Muscle layer of colon (tissue), 2 donors: ENCODE data around the gene PLA2G12A.
A peak's percentile ranks its signal among the peaks of the same experiment; 100 is the strongest.

Experiments
- H3K27ac ChIP-seq: one replicate; pipeline ENCODE4 v1.7.0; 2013; ENCODE audit warnings: low read depth, mild to moderate bottlenecking, low read length, moderate library complexity
- H3K27me3 ChIP-seq, 2 donors: one replicate each; pipeline ENCODE4 v1.7.0; 2013; ENCODE audit warnings: low read length in 2 of 2, mild to moderate bottlenecking in 2 of 2; ENCODE audit not compliant: insufficient read depth in 2 of 2, control insufficient read depth in 1 of 2
- H3K36me3 ChIP-seq: one replicate; pipeline ENCODE4 v1.7.0; 2013; ENCODE audit warnings: mild to moderate bottlenecking, low read length; ENCODE audit not compliant: insufficient read depth
- H3K4me1 ChIP-seq: one replicate; pipeline ENCODE4 v1.7.0; 2013; ENCODE audit warnings: mild to moderate bottlenecking, low read length; ENCODE audit not compliant: insufficient read depth
- H3K4me3 ChIP-seq, 2 donors: one replicate each; pipeline ENCODE4 v1.7.0; 2013; ENCODE audit warnings: low read length in 2 of 2, low read depth in 1 of 2, mild to moderate bottlenecking in 1 of 2, moderate library complexity in 1 of 2
- H3K9ac ChIP-seq: one replicate; pipeline ENCODE4 v1.7.0; 2013; ENCODE audit warnings: low read length
- H3K9me3 ChIP-seq: one replicate; pipeline ENCODE4 v1.7.0; 2013; ENCODE audit warnings: mild to moderate bottlenecking, low read length
- donor health status: abdominal sarcoma.
- donor health status: Adenocarcinoma of cecum.

Gene PLA2G12A

DNA sequence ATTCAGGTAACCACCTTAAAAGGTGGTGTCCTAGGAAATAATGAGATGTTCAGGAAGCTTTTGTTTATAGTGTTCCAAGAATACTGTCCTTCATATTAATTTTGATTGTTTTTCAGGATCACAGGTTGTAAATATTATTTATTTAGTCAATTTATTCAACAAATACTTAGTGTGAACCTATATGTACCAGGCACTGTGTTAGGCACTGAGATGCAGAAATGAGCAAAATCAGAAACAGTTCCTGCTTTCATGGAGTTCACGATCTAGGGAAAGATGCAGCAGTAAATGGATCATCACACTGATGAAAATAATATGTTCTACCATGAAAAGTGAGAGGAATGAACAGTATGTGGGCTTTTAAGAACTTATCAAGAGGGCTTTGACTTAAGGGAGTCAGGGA lies 18.2 kb upstream of the PLA2G12A start:
- H3K36me3 ChIP-seq = no peaks in the 10 kb centered on the region
- no peak overlapping the region for H3K9ac ChIP-seq
- no peak overlapping the region for H3K4me3 ChIP-seq
- H3K27ac ChIP-seq = no peak overlapping the region
- H3K9me3 ChIP-seq = no peaks in the 10 kb centered on the region
- H3K4me1 ChIP-seq = no peaks in the 10 kb centered on the region
- H3K27me3 ChIP-seq = no peaks in the 10 kb centered on the region

DNA sequence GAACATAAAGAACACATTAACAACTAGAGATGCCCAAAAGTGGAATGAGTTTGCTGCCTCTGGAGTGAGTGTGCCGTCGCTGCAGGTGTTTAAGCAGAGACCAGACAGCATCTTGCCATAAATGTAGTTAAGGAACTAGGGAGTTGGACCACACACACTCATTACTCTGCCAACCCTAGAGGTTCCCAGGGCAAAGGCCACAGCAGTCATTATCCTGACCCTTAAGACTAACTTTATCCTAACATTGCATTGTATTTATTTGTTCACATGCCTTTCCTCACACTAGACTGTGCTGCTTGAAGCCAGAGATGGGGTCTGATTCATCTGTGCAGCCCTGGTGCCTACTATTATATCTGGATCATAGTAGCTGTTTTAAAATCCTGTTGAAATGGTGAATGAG lies 16.9 kb upstream of the PLA2G12A start:
- no peaks in the 10 kb centered on the region for H3K4me1 ChIP-seq
- H3K36me3 ChIP-seq = no peaks in the 10 kb centered on the region
- H3K9ac ChIP-seq = no peak overlapping the region
- no peaks in the 10 kb centered on the region for H3K27me3 ChIP-seq
- no peak overlapping the region for H3K4me3 ChIP-seq
- no peaks in the 10 kb centered on the region for H3K9me3 ChIP-seq
- no peak overlapping the region for H3K27ac ChIP-seq

DNA sequence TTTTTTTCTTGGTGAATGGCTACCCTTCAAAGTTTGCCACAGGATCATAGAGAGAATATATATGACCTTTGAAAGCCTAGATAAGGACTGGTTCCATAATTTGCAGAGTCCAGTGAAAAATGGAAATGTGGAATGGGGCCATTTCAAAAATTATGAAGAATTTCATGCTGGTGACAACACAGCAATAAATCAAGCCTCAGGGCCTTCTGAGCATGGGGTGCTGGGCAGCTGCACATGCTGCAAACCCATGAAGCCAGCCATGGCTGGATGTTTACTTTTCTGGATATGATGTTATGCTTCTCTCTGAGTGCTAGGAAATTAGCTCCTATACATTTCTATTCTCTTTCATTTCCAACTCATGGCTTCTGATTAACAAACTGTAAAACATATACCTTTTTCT lies 16.0 kb upstream of the PLA2G12A start:
- H3K4me1 ChIP-seq = no peaks in the 10 kb centered on the region
- H3K36me3 ChIP-seq = no peaks in the 10 kb centered on the region
- H3K27ac ChIP-seq = no peak overlapping the region
- H3K9me3 ChIP-seq = no peaks in the 10 kb centered on the region
- H3K9ac ChIP-seq = no peak overlapping the region
- no peak overlapping the region for H3K4me3 ChIP-seq
- H3K27me3 ChIP-seq = no peaks in the 10 kb centered on the region

DNA sequence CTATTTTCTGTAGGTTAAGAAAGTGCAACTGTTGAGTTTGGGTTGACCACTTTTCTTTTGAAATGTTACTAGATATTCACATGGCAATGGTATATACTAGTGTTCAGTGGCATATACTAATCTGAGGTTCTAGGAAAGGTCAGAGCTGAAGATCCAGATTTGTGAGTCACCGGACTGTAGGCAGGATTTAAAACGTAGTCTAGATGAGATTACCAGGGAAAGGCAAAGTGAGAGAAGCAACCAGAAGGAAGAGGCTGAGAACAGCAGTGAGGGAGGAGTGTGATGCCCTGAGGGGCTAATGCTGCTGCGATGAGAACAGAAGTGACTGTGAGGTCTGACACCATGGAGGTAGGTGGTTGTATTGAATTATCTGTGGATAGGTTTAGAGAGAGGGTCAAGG lies 9.7 kb upstream of the PLA2G12A start:
- H3K4me3 ChIP-seq = no peak overlapping the region
- H3K36me3 ChIP-seq = no peaks in the 10 kb centered on the region
- no peaks in the 10 kb centered on the region for H3K4me1 ChIP-seq
- H3K9me3 ChIP-seq = no peaks in the 10 kb centered on the region
- H3K27me3 ChIP-seq = no peaks in the 10 kb centered on the region
- H3K9ac ChIP-seq = no peak overlapping the region
- H3K27ac ChIP-seq = no peak overlapping the region

DNA sequence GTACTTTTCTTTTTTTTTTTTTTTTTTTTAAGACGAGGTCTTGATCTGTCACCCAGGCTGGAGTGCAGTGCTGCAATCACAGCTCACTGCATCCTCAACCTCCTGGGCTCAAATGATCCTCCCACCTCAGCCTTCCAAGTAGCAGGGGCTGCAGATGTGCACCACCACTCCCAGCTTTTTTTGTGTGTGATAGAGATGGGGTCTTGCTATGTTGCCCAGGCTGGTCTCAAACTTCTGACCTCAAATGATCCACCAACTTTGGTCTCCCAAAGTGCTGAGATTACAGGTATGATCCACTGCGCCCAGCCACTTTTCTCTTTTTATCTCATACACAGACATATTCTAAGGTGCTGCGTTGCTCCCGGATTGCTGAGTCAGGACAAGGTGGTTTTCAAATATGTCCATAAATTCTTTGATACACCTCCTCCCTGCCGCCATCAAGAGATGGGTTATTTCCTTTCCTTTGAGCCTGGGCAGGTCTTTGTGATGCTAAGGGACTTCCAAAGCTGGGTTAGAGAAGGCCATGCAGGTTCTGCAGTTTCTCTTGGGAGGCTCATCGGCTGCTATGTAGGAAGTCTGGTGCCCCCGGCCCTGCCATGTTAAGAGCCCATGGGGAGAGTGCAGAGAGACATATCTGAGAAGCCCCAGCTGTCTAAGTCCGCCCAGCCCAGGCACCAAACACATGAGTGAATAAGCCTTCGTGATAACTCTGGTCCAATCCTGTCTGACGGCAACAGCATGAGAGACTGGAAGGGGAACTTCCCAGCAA lies 8.4 kb upstream of the PLA2G12A start:
- Histone ChIP-seq H3K27me3 (no peaks in the 10 kb centered on the region), H3K4me1 (no peaks in the 10 kb centered on the region), H3K4me3 (no peak overlapping the region), H3K9me3 (no peaks in the 10 kb centered on the region), H3K27ac (no peak overlapping the region), H3K36me3 (no peaks in the 10 kb centered on the region), H3K9ac (no peak overlapping the region)

DNA sequence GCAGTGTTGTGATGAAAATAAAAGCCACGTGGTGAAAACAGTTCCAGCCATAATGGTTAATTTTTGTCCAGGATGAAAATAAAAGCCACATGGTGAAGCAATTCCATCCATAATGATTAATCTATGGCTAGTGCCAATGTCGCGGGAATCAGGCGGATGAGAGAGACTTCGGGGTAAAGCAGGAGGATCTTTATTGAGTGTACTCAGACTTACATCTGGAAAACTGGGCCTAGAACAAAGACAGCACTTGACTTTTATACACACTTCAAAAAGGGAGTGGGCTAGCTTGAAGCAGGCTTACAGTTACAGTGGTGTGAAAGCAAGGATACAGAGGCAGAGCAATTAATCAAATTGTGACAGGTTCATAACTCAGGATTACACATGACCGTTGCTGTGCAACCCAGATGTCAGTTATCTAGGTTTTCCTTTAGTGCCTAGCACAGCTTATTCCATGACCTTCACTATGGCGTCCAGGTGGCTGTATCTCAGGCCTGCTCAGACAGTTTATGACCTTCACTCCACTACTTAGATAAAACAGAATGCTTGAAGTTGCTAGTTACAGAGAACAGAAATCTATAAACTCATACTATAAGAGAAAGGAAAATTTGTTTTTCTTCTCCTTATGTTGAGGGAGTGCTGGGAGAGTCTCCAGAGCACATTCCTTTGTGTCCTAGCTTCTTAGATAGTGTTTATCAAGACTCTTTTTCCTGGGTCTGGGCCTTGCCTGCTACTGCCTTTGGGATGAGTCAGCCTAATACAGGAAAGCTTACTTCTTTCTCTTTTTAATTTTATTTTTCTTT lies 5.9 kb upstream of the PLA2G12A start:
- Histone ChIP-seq H3K27ac (no peak overlapping the region), H3K9ac (no peak overlapping the region), H3K36me3 (no peaks in the 10 kb centered on the region), H3K4me3 (no peak overlapping the region), H3K9me3 (no peaks in the 10 kb centered on the region), H3K27me3 (no peaks in the 10 kb centered on the region), H3K4me1 (no peaks in the 10 kb centered on the region)

DNA sequence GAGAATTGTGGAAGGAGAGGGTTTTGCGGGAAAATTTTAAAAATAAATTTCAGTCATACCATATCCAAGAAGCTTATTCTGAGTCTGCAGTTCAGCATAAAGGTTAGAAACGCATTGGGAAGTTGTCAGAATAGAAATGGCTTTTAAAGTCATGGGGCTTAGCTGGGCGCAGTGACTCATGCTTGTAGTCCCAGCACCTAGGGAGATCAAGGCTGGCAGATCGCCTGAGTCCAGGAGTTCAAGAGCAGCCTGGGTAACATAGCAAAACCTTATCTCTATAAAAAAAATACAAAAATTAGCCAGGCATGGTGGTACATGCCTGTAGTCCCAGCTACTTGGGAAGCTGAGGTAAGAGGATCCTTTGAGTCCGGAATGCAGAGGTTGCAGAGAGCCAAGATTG lies 3.9 kb upstream of the PLA2G12A start:
- Histone ChIP-seq H3K27ac (no peak overlapping the region), H3K4me1 (peaks cover 7% of the 10 kb centered on the region), H3K27me3 (no peaks in the 10 kb centered on the region), H3K9ac (no peak overlapping the region), H3K36me3 (no peaks in the 10 kb centered on the region), H3K9me3 (no peaks in the 10 kb centered on the region), H3K4me3 (no peak overlapping the region)

DNA sequence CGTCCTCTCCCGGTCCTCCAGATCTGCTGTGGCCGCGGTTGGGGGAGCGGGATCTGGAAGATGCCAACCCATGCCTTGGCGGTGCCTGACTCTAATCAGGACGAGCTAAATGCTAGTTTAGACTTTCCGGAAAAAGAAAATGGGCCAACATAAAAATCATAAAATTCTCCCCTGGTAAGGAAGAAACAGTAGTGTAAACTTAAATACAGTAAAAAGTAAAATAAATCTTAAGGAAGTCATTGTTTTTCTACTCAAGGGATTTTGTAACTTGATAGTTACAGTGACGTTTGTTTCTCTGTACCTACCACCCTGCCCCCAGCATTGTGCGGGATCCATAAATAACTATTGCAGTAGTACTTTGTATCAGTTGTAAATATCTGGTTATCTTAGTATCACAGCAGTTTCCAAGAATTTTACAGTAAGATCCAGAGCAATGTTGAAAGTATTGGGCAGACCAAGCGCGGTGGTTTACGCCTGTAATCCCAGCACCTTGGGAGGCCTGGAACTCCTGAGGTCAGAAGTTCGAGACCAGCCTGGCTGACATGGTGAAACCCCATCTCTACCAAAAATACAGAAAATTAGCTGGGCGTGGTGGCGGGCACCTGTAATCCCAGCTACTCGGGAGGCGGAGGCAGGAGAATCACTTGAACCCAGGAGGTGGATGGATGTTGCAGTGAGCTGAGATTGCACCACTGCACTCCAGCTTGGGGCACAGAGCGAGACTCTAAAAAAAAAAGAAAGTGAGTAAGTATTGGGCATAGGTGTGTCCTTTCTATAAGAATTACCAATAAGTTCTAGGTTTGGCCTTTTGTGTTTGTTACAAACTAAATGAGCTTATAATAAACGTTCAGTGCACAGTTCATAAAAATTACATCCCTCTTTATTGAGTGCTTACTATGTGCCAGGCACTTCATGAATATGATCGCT lies 1.0 kb upstream of the PLA2G12A start:
- peak overlapping the region; percentile 74 for H3K9ac ChIP-seq
- no peaks in the 10 kb centered on the region for H3K27me3 ChIP-seq
- peak overlapping the region; percentile 35 to 99 for H3K4me3 ChIP-seq
- peaks cover 10% of the 10 kb centered on the region for H3K4me1 ChIP-seq
- H3K36me3 ChIP-seq = no peaks in the 10 kb centered on the region
- peak overlapping the region; percentile 36 for H3K27ac ChIP-seq
- H3K9me3 ChIP-seq = no peaks in the 10 kb centered on the region

DNA sequence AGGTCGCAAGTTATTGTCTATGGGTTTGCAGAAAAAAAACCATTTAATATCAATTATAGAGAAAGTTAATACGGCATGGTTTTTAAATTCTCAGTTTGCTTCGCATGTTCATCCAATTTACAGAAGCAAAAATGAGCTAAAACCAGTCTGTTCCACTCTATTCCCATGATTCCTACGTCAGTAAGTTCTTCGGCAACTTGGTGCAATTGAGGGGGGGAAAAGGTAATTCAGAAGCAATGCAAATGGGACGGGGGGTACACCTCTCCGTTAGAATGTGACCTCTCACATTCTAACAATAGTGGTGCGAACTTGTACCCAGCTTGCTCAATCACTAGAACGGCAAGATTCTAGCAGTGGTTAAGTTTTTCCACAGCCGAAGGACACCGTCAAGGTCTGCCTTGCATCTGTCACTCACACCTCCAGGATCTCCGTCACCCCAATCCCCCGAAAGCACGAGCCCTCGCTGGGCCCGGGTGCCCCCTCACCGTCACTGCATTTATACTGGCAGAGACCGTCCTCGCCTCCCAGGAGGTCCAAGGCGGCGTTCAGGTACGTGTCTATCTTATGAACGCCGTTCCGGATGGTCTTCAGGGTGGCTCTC lies 653 bp downstream of the PLA2G12A start:
- H3K36me3 ChIP-seq = no peaks in the 10 kb centered on the region
- peaks cover 10% of the 10 kb centered on the region for H3K4me1 ChIP-seq
- H3K27me3 ChIP-seq = no peaks in the 10 kb centered on the region
- H3K27ac ChIP-seq = peak overlapping the region; percentile 63
- peak overlapping the region; percentile 30 for H3K9ac ChIP-seq
- no peaks in the 10 kb centered on the region for H3K9me3 ChIP-seq
- peak overlapping the region; percentile 78 to 86 for H3K4me3 ChIP-seq

DNA sequence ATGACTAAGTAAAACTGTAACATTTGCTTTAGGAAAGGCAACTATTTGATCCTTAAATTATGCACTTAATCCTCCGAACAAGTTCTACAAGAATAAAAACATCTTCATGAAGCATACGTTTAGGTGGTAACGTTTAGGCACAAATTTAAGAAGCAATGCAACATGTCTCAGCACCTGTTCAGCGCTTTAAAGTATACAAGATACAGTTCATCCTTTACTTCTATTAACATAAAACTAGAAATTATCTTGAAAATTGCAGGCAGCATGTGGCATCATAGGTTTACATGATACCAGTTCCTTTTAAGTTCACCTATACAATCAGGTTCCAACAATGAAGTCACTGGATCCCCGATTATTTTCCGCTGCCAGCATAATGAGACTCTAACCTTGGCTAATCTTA lies 1.5 kb downstream of the PLA2G12A start:
- Histone ChIP-seq H3K27me3 (no peaks in the 10 kb centered on the region), H3K4me1 (peaks cover 10% of the 10 kb centered on the region), H3K4me3 (no peak overlapping the region), H3K9me3 (no peaks in the 10 kb centered on the region), H3K36me3 (no peaks in the 10 kb centered on the region), H3K27ac (no peak overlapping the region), H3K9ac (no peak overlapping the region)

DNA sequence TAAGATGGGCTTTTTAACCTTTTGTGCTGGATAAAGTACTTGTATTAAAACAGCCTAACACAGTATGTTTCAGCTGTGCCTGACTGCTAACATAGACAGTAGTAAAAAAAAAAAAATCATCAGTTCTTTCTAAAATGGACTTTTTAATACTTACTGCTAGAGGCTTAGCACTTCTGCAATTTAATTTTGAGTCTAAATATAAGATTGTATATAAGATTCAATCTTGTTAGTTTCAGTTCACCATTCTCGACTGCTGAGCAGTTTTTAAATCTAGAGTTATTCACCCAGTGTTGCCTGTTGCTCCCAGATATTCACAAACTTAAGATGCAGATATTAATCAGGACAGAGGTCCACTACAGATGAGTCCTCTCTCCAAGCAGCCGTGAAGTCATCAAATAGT lies 6.8 kb downstream of the PLA2G12A start:
- no peak overlapping the region for H3K27ac ChIP-seq
- no peak overlapping the region for H3K4me3 ChIP-seq
- no peak overlapping the region for H3K9ac ChIP-seq
- H3K9me3 ChIP-seq = no peaks in the 10 kb centered on the region
- H3K4me1 ChIP-seq = no peaks in the 10 kb centered on the region
- H3K36me3 ChIP-seq = no peaks in the 10 kb centered on the region
- H3K27me3 ChIP-seq = no peaks in the 10 kb centered on the region
